DMS114 treated with DMSO at 0.1 percent for 48 hours (cell line): Measurements from ENCODE around the gene HOXD3.

Experiments used
- DNase-seq: peaks from one replicate; lab custom pipeline; 2025; ENCODE audit not compliant: unreplicated experiment; lab: John Stamatoyannopoulos, UW

The HOXD3 gene

DNA sequence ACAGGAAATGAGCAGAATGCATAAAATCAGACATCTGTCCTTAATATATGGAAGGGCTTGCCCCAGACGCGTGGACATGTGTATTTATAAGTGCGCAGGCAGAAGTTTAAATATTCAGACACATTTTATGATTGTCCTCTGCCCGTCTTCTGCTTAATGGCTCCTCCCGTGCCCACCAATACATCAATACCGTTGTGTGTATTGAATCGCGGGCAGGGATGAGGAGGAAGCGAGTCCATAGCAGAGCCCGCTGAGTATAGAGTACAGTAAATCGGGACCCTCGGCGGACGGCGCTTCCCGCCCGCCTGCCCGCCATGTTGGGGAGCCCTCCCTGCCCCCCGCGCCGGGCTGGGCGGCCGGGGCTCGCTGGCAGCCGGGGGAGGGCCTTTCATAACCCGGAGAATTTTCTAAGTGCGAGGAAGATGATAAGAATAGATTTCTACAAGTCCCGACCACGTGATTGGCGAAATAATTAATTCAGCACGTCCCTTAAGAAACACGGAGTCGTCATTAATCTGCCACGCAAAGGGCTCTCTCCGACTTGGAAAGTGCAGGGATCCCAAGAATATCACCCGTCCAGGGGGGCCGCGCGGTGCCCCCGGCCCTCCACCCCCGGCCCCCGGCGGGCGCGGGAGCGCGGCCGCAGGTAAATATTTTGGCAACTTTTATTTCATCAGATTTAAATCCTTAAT, at the start of gene HOXD3:
Gene HOXD3 (plus strand): TSS at position 501 of the 692 bp plus-strand sequence. CDS start 11,808 bp downstream, outside the sequence.
- DNase-seq, result no peak

DNA sequence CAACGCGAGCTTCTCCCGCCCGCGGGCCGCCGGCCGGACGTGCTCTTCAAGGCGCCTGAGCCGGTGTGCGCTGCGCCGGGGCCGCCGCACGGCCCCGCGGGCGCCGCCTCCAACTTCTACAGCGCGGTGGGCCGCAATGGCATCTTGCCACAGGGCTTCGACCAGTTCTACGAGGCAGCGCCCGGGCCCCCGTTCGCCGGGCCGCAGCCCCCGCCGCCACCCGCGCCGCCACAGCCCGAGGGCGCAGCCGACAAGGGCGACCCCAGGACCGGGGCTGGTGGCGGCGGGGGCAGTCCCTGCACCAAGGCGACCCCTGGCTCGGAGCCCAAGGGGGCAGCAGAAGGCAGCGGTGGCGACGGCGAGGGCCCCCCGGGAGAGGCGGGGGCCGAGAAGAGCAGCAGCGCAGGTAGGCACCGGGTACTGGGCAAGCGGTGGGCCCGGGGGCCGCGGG, 49.4 kb upstream of the HOXD3 start:
- no peak for DNase-seq

DNA sequence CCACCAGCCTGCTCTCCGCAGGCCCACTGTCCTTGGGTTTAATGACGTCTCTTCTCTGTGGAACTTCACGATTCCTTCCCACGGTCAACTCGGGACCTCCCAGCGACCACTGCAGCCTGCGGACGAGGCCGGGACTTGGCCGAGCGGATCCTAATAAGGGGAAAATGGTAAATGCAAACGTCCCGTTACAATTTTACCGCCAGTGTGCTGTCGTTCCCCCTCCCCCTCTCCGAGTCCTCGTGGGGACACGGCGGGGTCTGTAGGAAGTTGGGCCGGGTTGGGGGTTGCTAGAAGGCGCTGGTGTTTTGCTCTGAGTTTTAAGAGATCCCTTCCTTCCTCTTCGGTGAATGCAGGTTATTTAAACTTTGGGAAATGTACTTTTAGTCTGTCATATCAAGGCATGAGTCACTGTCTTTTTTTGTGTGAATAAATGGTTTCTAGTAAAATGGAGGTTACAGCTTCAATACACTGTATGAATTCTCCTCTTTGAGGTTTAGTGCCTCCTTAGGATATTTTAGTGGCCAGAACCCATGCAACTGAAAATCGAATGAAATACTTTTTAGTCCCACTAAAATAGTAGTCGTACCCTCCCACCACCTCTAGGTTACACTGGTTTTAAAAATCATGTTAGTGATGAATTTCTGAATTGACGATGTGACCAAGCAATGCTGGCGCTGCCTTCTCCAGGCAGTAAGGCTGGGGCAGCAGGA, 47.8 kb upstream of the HOXD3 start:
- no peak for DNase-seq

DNA sequence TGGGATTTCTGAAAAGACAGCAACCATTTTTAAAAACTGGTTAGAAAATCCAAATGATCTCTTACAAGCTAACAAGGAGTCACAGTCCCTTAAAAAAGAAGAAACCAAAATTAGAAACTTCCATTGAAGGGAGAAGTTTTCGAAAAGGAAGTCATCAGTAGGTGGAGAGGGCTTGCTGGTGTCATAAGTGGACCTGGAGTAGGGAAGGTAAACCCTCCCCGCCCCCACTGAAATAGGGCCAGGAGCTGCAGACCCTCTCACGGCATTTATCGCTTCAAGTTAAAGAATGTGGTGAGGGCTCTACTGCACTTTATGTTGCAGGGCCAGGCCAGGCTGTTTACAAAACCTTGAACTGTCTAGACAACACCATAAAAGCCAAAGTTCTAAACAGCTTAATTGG, 47.2 kb upstream of the HOXD3 start:
- DNase-seq, result no peak

DNA sequence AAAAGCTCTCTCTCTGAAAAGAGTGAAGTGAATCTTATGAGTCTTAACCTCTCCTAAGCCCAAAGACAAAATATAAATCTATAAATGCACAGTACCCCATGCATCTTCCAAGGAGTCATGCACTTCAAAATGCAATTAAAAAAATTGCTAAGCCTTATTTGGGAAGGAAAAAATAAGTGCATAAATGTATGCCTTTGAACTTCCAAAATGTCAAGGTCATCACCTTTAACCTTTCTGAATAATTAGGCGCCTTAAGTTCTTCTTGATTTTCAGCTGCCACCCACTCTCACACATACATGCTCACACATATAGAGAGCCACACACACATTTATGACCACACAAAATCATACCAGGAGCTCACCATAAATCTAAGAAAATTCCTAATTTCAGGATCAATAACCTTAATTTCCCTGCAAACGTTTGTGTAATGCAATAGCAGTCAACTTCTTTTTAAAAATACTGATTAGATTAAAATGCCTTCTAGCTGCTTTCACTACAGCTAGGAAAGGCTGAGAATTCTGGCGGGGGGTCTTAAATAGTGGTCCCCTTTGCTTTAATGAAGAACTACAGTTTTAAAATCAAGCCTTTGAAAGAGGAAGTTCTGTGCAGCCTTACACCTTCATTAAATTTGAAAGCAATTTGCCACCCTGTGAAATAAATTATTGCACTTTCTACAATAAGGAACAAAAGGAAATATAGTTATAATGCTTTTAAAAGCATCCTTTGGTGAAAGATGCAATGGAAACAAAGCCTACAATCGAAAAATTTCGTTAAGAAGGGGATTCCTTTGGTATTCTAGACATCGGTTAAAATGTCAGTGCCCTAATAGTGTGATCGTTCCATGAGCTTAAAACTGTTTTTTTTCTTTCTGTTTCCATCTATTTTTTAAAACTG, 46.4 kb upstream of the HOXD3 start:
- DNase-seq, result no peak

DNA sequence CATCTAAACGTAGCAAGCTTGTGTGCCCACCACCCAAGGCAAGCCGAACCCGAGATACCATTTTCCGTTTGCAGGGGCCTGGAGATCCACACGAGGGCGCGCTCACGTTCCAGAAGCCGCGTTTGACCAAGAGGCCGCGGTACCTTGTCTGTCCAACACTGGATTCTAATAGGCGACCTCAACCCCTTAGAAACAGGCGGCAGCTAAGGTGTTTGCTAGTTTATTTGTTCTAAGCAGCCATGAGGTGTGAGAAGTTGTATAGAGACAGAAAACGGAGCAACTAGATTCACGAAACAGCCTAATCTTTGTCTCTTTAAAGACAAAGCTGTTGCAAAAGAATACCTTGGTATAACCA, 45.8 kb upstream of the HOXD3 start:
- no peak for DNase-seq

DNA sequence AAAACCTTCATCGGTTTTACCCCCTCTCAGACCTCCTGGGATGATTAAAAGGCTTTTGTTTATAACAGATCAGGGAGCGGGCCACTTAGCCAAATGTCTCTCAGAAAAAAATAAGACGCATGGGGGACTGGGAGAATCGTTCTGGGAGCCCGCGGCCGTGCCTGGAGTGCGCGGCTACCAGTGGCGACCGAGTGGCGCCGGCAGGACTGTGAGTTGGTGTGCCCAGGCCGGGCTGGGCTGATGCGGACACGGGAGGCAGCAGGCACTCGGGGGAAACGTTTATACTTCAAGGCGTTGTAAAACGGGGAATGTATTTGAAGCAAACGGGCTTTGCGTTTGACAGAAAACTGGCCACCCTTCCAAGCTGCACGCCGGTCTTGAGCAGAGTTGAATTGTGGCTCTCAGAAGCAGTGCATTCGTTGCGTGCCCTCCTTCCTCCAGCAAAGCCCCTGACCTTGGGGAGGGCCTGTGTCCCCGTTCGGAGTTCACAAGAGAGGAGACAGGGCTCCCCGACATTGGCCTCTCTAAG, 45.2 kb upstream of the HOXD3 start:
- DNase-seq, result no peak

DNA sequence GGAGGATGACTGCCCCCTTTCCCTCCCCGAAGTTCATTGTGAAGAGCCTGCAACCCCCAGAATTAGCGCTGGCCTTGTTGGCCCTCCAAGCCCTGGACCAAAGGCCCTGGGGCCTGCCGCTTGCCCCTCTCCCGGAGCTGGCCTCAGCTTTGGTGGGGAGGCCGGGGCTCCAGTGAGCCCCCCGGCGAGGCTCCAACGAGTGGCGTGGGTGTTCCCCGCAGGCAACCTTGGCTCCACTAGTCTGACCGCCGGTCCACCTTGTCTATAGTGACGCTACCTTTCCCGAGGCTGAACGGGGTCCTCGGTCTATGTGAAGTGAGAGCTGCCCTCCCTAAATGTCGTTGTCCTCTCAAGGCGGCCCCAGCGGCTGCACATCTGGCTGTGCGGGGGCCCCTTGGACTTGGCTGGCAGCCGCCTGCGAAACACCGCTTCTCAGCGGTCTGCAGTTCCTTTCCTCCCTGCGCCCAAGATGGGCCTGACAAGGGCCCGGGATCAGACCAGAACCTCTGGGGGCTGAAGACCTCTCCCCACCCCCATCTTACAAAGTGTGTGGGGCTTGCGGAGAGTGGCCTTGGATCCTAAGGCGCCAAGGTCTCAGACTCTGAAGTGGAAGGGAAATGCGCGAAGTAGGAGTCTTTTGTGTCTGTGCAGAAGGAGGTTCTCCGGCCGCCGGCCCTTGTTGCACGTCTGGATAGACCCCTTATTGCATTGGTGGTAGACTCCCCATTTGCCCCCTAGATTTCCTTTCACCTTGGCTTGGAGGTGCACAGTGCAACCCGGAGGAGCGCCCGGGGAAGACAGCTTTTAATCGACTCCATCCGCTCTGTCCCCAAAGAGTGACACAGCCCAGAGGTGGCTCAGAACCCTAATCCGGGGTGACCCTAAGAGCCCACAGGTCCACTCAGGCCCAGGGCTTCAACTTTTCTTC, 44.5 kb upstream of the HOXD3 start:
- DNase-seq, result no peak

DNA sequence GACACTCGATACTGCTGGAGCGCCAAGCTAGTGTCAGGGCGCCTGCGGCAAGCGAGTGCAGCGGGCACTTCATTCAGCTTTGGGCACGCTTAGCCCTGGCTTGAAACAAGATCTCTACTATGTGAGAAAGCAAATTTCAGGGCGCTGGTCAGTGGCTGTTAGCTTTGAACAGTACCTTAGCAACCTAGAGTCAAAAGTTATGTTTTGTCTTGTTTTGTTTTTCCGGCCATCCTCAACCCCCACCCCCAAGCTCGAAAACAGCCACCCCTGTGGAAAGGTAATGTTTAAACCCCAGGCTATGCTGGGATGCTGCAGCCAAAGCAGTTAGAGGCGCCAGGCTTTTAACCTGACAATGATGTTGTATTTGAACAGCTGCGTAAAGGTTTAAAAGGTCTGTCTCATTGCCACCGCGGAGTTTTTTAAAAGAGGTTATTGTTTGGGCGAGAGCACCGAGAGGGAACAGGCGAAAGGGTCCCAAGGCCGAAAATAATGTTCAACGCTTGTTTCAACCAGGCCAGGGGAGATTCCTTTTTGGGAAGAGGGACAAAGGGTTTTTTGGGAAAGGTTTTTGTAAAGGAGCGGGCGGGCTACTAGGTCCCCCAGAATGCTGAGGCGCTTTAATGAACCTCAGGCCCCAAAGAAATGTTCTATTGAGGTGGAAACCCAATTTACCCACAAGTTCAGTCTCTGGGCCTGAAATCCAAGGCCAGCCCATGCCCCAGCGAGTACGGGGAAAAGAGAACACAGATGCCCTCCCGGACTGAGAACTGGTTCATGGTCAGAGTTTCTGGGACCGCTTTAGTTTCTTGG, 42.8 kb upstream of the HOXD3 start:
- DNase-seq, result no peak

DNA sequence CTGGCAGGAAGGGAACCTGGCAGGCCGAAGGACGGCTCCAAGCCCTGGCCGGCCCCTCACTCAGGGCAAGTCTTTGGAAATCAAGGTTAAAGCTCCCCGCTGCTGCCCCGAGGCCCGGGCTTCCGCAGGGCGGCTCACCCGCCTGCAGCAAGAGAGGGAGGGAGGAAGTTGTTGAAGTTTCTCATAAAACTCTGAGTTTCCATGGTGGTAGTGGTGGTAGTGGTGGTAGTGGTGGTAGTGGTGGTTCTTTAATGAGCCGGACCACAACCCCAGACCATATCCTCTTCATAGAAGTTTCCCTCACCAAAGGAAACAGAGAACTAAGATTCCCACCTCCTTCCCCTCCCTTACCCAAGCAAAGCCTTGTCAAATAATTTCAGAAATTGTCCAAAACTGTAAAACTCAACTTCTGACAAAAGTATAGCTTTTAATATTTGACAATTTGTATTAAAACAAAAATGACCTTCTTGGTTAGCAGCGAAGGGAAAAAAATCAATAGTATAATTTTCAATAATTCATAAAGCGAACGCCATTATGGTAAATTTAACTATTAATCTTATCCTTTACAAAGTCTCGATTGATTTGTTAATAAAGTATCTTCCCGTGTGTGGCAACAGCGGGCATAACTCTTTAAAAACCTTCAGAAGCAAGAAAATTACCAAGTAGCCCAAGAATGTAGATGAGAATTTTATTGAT, 42.0 kb upstream of the HOXD3 start:
- no peak for DNase-seq

DNA sequence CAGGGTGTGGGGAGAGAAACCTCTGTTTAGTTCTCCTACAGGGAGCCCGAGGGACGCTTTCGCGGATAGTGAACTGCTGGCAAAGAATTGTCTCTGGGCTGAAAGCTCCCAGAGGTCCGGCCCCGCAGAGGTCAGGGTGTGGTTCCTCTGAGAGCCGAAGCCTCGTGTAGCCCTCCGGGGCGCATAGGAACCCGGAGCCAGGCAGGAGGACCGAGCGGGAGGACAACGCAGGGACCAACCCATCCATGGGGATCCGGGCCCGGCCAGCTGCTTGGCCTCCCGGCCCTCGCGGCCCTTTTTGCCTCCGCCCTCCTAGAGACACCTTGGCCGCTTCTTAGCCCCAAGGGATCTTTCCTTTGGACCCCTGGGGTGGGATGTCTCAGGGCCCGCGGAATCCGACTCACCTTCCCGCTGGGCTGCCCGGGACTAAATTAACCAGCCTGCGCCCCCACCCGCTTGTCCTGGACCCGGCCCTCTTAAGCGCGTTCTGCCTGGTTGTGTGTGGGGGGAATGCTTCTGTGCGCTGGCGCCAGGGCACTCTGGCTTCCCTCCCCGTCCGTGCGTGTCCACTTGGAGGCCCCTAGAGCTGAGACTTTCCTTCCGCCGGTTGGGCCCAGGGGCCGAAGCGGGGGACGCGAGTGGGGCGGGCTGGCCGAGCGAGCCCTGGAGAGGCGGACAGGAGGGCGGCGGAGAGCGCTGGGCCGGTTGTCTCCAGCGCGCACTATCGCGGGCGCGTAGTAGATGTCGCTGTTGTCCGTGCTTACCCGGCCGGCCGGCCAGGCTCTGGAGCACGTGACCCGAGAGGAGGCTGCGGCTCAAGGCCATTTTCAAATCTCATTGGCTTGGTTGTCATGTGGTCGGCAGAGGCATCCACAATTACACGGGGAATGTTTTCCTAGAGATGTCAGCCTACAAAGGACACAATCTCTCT, 41.0 kb upstream of the HOXD3 start, which contains the start of gene HOXD10:
Gene HOXD10 (plus strand): TSS at position 896 of the 931 bp plus-strand sequence. CDS start 56 bp downstream, outside the sequence.
- no peak for DNase-seq

DNA sequence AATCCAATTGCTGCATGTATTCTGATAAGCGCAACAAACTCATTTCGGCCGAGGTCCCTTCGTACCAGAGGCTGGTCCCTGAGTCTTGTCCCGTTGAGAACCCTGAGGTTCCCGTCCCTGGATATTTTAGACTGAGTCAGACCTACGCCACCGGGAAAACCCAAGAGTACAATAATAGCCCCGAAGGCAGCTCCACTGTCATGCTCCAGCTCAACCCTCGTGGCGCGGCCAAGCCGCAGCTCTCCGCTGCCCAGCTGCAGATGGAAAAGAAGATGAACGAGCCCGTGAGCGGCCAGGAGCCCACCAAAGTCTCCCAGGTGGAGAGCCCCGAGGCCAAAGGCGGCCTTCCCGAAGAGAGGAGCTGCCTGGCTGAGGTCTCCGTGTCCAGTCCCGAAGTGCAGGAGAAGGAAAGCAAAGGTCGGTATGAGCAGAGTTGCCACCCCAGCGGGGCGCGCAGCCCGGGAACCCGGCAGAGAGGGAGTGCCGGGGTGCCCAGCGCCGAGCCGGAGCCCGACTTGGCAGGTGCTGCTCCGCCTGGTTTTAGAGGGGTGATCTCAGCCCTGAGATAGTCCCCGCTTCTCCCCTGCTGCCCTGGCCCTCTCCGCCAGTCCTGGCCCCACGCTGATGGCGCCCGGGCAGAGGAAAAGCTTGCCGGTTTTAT, 39.8 kb upstream of the HOXD3 start:
- DNase-seq, result no peak

DNA sequence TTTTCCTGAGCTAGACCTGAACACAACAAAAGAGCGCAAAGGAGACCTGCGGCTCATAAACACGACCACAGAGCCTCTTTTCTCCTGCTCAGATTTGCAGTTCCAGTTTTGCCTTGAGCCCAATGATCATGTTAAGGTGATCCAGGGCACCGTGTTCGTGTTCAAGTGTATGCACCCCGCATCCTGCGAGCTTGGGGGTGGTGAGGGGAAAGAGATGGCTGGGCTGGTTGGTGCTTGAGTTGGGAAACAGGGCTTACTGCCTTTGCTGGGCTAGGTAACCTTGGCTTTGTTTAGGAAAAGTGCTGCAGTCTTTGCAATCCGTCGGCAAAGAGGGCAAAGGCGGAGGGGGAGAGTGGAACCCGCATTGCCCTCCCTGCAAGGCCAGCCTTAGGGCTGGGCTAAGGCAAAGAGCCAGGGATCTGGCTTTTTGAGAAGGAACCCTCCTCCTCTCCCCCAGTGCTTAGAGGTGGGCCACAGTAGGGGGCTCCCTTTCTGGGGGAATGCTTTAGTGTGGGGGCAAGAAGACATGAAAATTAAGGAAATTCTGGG, 39.2 kb upstream of the HOXD3 start:
- no peak for DNase-seq

DNA sequence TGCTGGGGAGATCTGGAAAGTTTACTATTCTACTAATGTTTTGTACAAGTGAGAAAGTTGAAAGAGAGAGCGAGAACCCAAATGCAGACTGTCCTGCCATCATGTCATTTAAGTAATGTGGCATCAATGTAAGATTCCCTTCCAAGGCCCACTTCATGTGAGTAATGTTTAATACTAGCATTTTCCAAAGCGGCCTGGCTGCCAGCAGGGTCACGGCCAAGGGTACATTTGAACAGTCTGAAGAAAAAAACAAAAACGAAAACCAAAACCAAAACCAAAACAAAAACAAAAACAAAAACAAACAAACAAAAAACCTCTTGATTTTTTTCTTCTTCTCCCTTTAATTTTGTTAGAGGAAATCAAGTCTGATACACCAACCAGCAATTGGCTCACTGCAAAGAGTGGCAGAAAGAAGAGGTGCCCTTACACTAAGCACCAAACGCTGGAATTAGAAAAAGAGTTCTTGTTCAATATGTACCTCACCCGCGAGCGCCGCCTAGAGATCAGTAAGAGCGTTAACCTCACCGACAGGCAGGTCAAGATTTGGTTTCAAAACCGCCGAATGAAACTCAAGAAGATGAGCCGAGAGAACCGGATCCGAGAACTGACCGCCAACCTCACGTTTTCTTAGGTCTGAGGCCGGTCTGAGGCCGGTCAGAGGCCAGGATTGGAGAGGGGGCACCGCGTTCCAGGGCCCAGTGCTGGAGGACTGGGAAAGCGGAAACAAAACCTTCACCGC, 38.3 kb upstream of the HOXD3 start:
- no peak for DNase-seq

DNA sequence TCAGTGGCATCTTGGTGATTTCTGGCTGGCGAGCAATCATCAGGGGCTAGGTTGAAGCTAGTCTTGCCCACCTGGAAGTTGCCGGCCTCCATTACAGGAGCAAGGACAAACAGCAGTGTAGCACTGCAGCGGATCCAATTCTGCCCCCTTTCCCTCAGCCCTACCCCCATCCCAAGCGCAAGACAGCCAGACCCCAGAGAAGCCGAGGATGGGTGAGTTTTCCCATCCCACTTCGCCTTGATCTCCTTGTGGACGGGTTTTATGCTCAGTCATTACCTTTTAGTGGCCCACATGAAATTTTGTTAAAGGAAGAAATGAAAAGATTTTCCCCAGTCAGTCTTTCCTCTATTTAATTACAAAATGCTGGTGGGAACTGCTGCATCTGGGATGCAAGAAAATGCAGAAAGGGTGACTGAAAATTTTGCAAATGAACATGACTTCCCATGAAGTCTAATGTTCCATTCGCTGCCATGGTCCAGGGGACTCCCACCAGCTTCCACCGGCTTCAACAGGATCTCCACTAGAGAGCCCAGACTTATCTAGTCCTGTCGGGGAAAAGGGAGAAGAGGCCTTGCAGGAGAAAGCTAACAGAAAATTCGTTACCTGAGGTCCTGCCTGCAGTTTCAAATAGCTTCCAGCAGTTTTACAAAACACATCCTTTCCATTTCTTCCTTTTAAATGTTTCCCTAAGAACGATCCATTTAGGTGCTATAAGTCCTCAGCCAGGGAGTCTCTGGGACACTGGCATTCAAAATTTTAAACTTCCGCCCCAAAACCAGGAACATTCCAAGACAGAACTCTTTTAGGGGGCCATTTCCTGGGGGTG, 36.5 kb upstream of the HOXD3 start:
- no peak for DNase-seq
